Testis (tissue), 2 donors: ENCODE data around the gene PSMD10.

ENCODE experiments used
- POLR2A ChIP-seq: fragments of 450-650 bp; IDR thresholded peaks from one replicate; pipeline ENCODE4 v1.6.1; 2017; ENCODE audit warnings: antibody characterized with exemption, mild to moderate bottlenecking, moderate library complexity
- TF ChIP-seq, protein P1 (sequence below), 3 experiments: fragments of 450-650 bp in 2 of 3; fragments of 200-600 bp in 1 of 3; sonication (generic) in 1 of 3; IDR thresholded peaks; one replicate each; pipeline ENCODE4 v1.5.1; 2016 to 2019; ENCODE audit warnings: antibody characterized with exemption in 3 of 3, mild to moderate bottlenecking in 2 of 3, moderate library complexity in 1 of 3

DNA sequence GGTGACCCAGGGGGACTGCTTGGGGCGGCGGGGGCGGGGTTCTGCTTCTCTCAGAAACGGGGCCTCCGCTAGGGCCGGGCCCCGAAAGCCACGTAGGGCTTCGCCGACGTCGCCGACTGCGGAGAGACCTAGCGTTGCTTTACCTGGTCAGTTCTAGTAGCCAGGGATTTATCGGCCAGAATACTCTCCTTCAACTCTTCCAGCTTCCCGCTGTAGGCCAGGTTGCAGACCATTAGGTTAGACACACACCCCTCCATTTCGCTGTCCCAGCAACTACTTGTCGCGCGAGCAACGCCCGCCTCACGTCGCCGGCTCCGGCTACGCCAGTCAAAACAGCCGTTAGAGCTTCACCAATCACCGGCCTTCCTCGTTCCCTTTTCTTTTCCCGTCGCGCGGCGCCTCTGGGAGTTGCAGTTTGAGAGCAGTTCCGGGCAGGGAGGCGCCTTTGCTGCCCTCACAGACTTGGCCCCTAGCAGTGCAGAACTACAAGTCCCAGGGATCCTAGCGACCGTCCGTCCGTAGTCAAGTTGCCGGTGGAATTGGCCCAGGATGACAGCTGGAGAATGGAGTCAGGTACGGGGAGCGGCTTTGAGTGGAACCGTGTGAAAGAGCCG is at the start of gene PSMD10, which contains the start of gene ATG4A:
- TF ChIP-seq, protein P1, sequence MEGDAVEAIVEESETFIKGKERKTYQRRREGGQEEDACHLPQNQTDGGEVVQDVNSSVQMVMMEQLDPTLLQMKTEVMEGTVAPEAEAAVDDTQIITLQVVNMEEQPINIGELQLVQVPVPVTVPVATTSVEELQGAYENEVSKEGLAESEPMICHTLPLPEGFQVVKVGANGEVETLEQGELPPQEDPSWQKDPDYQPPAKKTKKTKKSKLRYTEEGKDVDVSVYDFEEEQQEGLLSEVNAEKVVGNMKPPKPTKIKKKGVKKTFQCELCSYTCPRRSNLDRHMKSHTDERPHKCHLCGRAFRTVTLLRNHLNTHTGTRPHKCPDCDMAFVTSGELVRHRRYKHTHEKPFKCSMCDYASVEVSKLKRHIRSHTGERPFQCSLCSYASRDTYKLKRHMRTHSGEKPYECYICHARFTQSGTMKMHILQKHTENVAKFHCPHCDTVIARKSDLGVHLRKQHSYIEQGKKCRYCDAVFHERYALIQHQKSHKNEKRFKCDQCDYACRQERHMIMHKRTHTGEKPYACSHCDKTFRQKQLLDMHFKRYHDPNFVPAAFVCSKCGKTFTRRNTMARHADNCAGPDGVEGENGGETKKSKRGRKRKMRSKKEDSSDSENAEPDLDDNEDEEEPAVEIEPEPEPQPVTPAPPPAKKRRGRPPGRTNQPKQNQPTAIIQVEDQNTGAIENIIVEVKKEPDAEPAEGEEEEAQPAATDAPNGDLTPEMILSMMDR (IDR thresholded peaks at IDR 0.05): no peak
- peak; percentile 50 for TF ChIP-seq POLR2A
